ENCODE results near the gene MYT1.

DNA sequence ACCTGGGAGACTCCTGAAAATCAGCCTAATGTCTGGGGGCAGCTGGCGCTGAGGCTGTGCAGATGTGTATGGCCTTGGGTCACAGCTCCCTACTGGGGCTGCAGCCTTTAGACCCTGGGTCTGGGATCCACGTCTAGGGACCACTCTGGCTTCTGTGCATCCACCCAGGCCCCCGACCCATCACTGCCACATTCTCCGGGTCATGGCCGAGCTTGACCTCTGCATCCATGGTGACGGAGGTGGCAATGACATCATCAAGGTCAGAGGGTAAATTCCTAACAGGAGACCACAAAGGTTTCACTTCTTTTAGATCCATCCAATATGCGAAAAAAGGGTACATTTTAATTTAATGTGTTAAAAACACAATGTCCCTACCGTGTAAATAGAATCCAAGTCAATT, 76.8 kb downstream of the MYT1 start:
- TF ChIP-seq, protein P1, sequence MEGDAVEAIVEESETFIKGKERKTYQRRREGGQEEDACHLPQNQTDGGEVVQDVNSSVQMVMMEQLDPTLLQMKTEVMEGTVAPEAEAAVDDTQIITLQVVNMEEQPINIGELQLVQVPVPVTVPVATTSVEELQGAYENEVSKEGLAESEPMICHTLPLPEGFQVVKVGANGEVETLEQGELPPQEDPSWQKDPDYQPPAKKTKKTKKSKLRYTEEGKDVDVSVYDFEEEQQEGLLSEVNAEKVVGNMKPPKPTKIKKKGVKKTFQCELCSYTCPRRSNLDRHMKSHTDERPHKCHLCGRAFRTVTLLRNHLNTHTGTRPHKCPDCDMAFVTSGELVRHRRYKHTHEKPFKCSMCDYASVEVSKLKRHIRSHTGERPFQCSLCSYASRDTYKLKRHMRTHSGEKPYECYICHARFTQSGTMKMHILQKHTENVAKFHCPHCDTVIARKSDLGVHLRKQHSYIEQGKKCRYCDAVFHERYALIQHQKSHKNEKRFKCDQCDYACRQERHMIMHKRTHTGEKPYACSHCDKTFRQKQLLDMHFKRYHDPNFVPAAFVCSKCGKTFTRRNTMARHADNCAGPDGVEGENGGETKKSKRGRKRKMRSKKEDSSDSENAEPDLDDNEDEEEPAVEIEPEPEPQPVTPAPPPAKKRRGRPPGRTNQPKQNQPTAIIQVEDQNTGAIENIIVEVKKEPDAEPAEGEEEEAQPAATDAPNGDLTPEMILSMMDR (IDR thresholded peaks at IDR 0.05) = no peak
- TF ChIP-seq POLR2A (IDR thresholded peaks at IDR 0.05; ENCODE audit: low read depth) (no peak), EP300 (IDR thresholded peaks at IDR 0.05) (no peak)
